C4-2B (cell line): ENCODE results near the gene RAPGEFL1.

Experiments
- ZFX ChIP-seq: fragments of 450-650 bp; IDR thresholded peaks from 2 replicates; pipeline ENCODE4 v1.6.1; 2017
- TF ChIP-seq, protein P1 (sequence below): fragments of 450-650 bp; conservative IDR thresholded peaks from 2 replicates; pipeline ENCODE4 v1.5.1; 2017; ENCODE audit warnings: mild to moderate bottlenecking

DNA sequence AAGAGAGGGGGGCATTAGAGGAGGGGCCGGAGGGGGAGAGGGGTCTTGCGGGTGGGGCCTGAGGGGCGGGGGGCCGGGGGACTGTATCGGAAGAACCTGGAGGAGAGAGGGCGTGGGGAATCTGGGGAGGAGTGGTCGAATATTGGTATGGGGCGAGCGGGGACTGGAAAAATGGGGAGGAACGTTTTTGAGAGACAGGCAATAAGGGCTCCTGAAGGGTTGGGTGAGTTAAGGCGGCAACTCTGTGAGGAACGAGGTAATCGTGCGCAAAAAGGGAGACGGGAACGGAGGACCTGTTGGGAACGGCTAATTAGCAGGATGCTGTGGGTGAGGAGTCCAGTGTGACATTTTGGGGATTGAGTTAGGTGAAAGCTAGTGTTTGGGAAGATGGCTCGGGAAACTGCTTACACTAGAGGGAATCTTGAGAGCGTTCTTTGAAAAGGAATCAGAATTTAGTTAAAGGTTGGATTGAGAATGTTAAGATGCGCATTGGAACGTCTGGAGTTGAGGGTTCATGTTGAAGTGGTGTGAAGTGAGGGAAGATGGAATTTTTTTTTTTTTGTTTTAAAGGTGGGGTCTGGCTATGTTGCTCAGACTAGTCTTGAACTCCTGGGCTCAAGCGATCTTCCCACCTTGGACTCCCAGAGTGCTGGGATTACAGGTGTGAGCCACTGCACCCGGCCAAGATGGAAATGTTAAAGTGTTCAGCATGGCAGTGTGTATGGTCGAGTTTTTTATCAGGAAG, 42.5 kb downstream of the RAPGEFL1 start:
- TF ChIP-seq, protein P1, sequence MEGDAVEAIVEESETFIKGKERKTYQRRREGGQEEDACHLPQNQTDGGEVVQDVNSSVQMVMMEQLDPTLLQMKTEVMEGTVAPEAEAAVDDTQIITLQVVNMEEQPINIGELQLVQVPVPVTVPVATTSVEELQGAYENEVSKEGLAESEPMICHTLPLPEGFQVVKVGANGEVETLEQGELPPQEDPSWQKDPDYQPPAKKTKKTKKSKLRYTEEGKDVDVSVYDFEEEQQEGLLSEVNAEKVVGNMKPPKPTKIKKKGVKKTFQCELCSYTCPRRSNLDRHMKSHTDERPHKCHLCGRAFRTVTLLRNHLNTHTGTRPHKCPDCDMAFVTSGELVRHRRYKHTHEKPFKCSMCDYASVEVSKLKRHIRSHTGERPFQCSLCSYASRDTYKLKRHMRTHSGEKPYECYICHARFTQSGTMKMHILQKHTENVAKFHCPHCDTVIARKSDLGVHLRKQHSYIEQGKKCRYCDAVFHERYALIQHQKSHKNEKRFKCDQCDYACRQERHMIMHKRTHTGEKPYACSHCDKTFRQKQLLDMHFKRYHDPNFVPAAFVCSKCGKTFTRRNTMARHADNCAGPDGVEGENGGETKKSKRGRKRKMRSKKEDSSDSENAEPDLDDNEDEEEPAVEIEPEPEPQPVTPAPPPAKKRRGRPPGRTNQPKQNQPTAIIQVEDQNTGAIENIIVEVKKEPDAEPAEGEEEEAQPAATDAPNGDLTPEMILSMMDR, result no peak
- TF ChIP-seq ZFX, result no peak
